GM10847 (cell line): ENCODE data around the gene MAD1L1.

ENCODE experiments used
- POLR2A ChIP-seq: IDR thresholded peaks from 2 replicates; pipeline ENCODE4 v1.6.1; 2011; ENCODE audit not compliant: insufficient read length; ENCODE audit errors: extremely low read depth

Gene MAD1L1

DNA sequence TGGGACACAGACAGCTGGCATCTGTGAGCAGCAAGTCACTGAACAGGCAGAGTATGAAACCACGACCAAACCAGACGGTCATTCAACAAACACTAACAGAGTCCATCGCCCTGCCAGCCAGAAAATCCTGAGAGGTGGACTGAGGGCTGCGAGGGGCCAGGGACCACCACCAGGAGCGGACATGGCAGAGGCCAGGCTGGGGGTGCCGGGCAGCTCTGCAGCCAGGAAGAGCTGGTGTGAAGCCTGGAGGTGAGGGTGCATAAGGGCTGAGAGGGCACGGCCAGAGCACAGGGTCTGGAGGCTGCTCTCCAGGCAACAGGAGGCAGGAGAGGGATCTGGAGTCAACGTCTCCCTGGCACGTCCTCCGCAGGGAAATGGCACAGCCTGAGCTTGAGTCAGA lies 15.5 kb downstream of the MAD1L1 start:
- no peak for TF ChIP-seq POLR2A

GRCh38 chr7:2215851-2216250 lies 16.9 kb downstream of the MAD1L1 start:
- no peak for TF ChIP-seq POLR2A

- no peak for TF ChIP-seq POLR2A
Observed at GRCh38 chr7:2214636-2215035, 18.1 kb downstream of the MAD1L1 start.

GRCh38 chr7:2213551-2214215 lies 19.1 kb downstream of the MAD1L1 start:
- no peak for TF ChIP-seq POLR2A

- TF ChIP-seq POLR2A, result no peak
Observed at GRCh38 chr7:2212906-2213305, 19.8 kb downstream of the MAD1L1 start.

DNA sequence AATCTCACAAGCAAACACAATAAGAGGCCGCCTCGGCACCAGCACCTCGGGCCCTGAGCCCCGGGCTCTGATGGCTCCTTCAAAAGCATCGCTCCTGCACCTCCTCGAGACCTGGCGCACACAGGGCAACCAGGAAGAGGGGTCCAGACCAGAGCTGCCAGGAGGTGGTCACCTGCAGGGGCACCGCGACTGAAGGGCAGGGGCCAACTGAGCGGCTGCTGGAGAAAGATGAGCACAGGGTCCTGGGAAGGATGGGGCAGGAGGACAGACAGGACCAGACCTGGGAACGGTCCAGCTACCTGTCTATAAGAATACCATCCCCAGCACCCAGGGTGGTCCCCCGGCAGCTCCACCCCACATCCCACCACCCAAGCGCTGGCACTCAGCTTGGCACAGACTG lies 20.8 kb downstream of the MAD1L1 start:
- TF ChIP-seq POLR2A, result no peak

DNA sequence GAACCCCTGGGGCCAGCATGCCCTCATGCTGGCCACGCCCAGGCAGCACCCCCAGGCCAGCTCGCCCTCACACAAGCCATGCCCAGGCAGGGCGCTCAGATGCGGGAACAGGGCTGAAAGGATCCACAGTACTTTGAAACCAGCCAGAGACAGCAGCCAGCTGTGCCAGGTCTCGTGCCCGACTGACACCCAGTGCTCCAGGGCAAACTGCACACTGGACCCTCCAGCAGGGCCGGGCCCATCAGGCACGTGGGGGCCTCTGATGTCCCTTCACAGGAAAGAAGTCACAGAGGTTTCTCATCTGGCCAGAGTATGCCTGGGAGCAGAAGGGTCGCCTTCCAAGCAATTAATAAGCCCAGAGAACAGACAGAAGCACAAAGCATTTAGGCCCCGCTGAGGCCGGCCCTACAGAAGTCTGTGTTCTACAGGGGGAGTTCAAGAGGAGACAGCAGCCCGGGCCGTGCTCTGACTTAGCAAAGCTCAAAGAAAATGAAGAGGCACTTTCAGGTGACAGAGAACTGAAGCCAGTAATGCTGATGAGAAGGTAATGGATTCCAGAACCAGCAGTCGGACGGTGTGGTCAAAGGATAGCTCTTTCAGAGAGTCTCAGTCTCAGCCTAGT lies 21.4 kb downstream of the MAD1L1 start:
- TF ChIP-seq POLR2A, result no peak

DNA sequence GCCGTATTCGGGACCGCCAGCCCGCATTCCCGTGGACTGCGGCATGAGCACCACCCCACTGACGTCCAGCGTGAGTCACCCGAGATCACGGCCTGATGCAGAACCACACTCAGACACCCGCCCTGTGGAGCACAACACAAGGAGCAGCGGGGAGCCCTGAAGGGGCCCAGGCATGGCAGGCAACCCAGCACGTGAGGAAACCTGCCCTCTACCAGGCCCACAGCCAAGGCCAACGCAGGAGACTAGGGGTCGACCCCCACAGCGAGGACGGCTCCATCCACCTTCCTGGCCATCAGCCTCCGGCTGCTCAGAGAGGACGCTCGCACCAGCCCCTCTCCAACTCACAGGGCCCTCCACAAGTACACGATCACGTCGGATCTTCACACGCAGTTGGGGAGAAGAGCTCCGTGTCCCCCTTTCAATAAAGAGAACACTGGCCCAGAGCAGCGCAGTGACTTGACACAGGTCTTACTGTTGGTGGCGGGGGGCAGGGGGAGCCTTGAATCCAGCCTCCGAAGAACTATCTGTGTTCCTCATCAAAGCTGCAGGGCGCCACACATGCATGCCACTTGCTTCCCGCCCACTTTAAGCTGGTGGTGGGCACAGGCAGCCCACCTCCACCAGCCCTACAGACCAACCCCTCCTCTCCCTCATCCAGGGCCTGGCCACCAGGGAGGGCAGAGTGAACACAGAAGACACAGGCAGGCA lies 22.0 kb downstream of the MAD1L1 start:
- no peak for TF ChIP-seq POLR2A

- TF ChIP-seq POLR2A, result no peak
Observed at GRCh38 chr7:2209961-2210323, 22.8 kb downstream of the MAD1L1 start.

GRCh38 chr7:2209146-2209960 lies 23.4 kb downstream of the MAD1L1 start:
- no peak for TF ChIP-seq POLR2A

- no peak for TF ChIP-seq POLR2A
Observed at GRCh38 chr7:2208712-2209111, 24.0 kb downstream of the MAD1L1 start.

DNA sequence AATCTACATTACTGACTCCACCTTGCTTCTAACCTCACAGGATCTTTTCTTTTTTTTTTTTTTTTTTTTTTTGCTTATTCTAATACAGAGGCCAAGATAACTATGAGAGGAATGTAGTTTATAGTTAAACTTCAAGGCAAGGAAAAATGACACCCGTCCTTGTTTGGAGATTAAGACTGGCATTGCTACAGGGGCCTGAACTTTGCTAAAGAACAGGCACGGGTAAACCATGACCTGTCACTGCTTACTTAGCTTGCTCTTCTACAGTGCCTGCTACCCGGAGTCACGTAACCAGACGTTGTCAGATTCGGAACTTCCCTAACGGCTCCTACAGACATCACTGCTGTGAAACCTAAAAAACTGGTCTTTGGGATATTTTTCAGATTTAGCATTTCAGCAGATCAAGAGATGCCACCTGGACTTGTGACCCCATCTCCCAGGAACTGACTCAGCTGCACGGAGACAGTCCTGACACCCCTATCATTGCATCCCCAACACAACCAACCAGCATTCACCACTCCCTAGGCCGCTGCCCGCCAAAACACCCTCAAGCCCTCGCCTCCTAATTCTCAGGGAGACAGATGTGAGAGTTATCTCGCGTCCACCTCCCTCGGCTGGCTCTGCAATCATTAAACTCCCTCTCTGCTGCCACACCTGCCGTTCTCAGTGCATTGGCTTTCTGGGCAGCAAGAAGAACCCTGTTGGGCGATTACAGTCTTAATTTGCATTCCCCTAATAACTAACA lies 27.5 kb downstream of the MAD1L1 start:
- no peak for TF ChIP-seq POLR2A

- TF ChIP-seq POLR2A, result no peak
Observed at GRCh38 chr7:2204446-2204845, 28.3 kb downstream of the MAD1L1 start.

DNA sequence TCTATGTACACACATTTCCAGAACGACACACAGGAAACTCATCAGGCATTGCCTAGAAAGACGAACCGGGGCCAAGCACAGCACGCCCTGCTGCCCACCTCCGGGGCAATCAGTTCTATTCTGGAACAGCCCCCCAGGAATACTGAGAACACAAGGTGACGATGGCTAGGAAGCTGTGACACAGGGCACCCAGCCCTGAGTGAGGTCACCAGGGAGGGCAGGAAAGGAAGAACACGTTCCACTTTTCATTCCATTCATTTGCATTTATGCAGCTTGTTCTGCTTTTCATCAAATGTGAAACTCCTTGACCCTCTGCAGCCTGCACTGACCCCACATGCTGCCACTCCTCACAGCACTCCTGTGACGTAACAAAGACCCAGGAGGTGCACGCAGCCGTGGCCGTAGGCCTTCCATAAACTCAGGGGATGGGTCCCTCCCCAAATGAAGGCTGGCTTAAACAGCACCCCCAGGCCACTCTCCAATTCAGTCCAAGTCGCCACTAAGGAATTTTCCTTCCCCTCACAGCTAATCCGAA lies 28.9 kb downstream of the MAD1L1 start:
- no peak for TF ChIP-seq POLR2A
